ENCODE results near the gene RPL29.

The RPL29 gene

GRCh38 chr3:51978143-51978502, 17.6 kb downstream of the RPL29 start:
- no peak for DNase-seq
- CTCF ChIA-PET, result no interaction called here
- peaks cover 7 to 57% (median 44%) of the 10 kb centered on the region in 4 experiments for H3K4me1 ChIP-seq (ENCODE audit: control extremely low read depth in 1 of 4, control insufficient read depth in 4 of 4, insufficient read depth in 4 of 4, low read length in 3 of 4)
- no peak overlapping the region for H3K4me3 ChIP-seq (ENCODE audit: control insufficient read depth in 1 of 7, extremely low read depth in 1 of 7, insufficient read depth in 4 of 7, low read depth in 2 of 7, low read length in 6 of 7)
- H3K27ac ChIP-seq (ENCODE audit: insufficient read depth in 1 of 2, low read depth in 1 of 2, low read length in 2 of 2, poor library complexity in 1 of 2, severe bottlenecking in 2 of 2), result no peak overlapping the region
- H3K27me3 ChIP-seq (replicated peaks in 2 of 5; ENCODE audit: control insufficient read depth in 4 of 5, insufficient read depth in 5 of 5, low read length in 4 of 5), result no peaks in the 10 kb centered on the region
- POLR2A ChIA-PET, result no interaction called here
- whole genome bisulfite sequencing (ENCODE audit: insufficient coverage), result 100% methylated on average over 3 of the region's 4 CpGs
- peaks cover 0 to 11% (median 2%) of the 10 kb centered on the region in 4 experiments for H3K36me3 ChIP-seq (ENCODE audit: control insufficient read depth in 4 of 4, insufficient read depth in 4 of 4, low read length in 3 of 4)
- no peaks in the 10 kb centered on the region for H3K9me3 ChIP-seq (ENCODE audit: control extremely low read depth in 1 of 5, control insufficient read depth in 4 of 5, insufficient read depth in 2 of 5, low read depth in 1 of 5, low read length in 4 of 5)

GRCh38 chr3:51977446-51978142, 18.1 kb downstream of the RPL29 start:
- H3K4me3 ChIP-seq (ENCODE audit: control insufficient read depth in 1 of 7, extremely low read depth in 1 of 7, insufficient read depth in 4 of 7, low read depth in 2 of 7, low read length in 6 of 7), result no peak overlapping the region
- DNase-seq, result peak in 2 of 3 donors; percentile 43 to 64
- H3K27me3 ChIP-seq (replicated peaks in 2 of 5; ENCODE audit: control insufficient read depth in 4 of 5, insufficient read depth in 5 of 5, low read length in 4 of 5), result no peaks in the 10 kb centered on the region
- H3K36me3 ChIP-seq (ENCODE audit: control insufficient read depth in 4 of 4, insufficient read depth in 4 of 4, low read length in 3 of 4), result peaks cover 0 to 11% (median 2%) of the 10 kb centered on the region in 4 experiments
- H3K9me3 ChIP-seq (ENCODE audit: control extremely low read depth in 1 of 5, control insufficient read depth in 4 of 5, insufficient read depth in 2 of 5, low read depth in 1 of 5, low read length in 4 of 5), result no peaks in the 10 kb centered on the region
- 92% methylated on average over 8 of the region's 9 CpGs for WGBS (ENCODE audit: insufficient coverage)
- H3K4me1 ChIP-seq (ENCODE audit: control extremely low read depth in 1 of 4, control insufficient read depth in 4 of 4, insufficient read depth in 4 of 4, low read length in 3 of 4), result peaks cover 7 to 52% (median 39%) of the 10 kb centered on the region in 4 experiments
- ChIA-PET CTCF (interaction anchor here (0.9 kb wide), 1 partner anchor 35 kb away, joined by 3 read pairs; no protein-coding TSS in a partner anchor), POLR2A (no interaction called here)
- no peak overlapping the region for H3K27ac ChIP-seq (ENCODE audit: insufficient read depth in 1 of 2, low read depth in 1 of 2, low read length in 2 of 2, poor library complexity in 1 of 2, severe bottlenecking in 2 of 2)

DNA sequence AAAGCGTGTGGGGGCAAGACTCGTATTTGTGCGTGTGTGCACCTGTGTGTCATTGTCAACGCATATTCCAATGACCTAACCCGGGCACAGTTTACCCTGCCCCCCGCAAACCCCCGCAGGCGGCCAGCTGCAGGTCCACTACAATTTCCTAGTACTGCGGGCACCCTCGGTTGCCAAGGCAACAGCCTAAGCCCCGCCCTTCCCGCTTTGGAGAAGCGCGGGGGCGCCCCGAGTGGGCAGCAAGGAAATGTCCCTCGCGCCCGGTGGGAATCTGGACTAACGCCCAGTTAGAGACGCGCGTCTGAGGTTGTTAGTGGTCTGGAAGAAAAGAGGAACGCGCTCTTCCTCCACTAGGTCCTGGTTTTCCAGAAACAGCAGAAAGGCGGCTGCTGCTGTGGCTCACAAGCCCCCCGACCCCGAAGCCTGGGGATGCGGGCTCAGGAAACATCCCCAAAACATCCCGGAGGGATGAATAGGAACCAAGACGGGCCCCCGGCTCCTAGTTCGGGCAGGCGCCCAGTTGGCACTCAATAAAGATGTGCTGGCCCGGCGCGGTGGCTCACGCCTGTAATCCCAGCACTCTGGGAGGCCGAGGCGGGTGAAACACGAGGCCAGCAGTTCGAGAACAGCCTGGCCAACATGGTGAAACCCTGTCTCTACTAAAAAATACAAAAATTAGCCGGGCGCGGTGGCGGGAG, 19.7 kb downstream of the RPL29 start:
- no peaks in the 10 kb centered on the region for H3K27me3 ChIP-seq (replicated peaks in 2 of 5; ENCODE audit: control insufficient read depth in 4 of 5, insufficient read depth in 5 of 5, low read length in 4 of 5)
- DNase-seq, result peak in 2 of 3 donors; percentile 50 to 54
- ChIA-PET POLR2A (interaction anchor here (1.1 kb wide), 1 partner anchor 9 kb away, joined by 4 read pairs; no protein-coding TSS in a partner anchor), CTCF (interaction anchor here (1.3 to 9.3 kb wide), 2 partner anchors 8 to 16 kb away, joined by 3 to 76 read pairs; no protein-coding TSS in a partner anchor)
- H3K36me3 ChIP-seq (ENCODE audit: control insufficient read depth in 4 of 4, insufficient read depth in 4 of 4, low read length in 3 of 4), result peaks cover 0 to 11% (median 2%) of the 10 kb centered on the region in 4 experiments
- WGBS (ENCODE audit: insufficient coverage), result 44% methylated on average over 44 of the region's 46 CpGs
- H3K9me3 ChIP-seq (ENCODE audit: control extremely low read depth in 1 of 5, control insufficient read depth in 4 of 5, insufficient read depth in 2 of 5, low read depth in 1 of 5, low read length in 4 of 5), result no peaks in the 10 kb centered on the region
- H3K4me1 ChIP-seq (ENCODE audit: control extremely low read depth in 1 of 4, control insufficient read depth in 4 of 4, insufficient read depth in 4 of 4, low read length in 3 of 4), result peaks cover 4 to 39% (median 31%) of the 10 kb centered on the region in 4 experiments
- peak overlapping the region; percentile 47 to 90 (median 84) for H3K4me3 ChIP-seq (ENCODE audit: control insufficient read depth in 1 of 7, extremely low read depth in 1 of 7, insufficient read depth in 4 of 7, low read depth in 2 of 7, low read length in 6 of 7)
- H3K27ac ChIP-seq (ENCODE audit: insufficient read depth in 1 of 2, low read depth in 1 of 2, low read length in 2 of 2, poor library complexity in 1 of 2, severe bottlenecking in 2 of 2), result no peak overlapping the region

GRCh38 chr3:51974963-51975851, 20.5 kb downstream of the RPL29 start, which contains the start of gene ABHD14A:
ABHD14A (plus strand) TSS chr3:51975064; CDS start chr3:51975136, 72 bp downstream.
- no peaks in the 10 kb centered on the region for H3K27me3 ChIP-seq (replicated peaks in 2 of 5; ENCODE audit: control insufficient read depth in 4 of 5, insufficient read depth in 5 of 5, low read length in 4 of 5)
- H3K27ac ChIP-seq (ENCODE audit: insufficient read depth in 1 of 2, low read depth in 1 of 2, low read length in 2 of 2, poor library complexity in 1 of 2, severe bottlenecking in 2 of 2), result peak within 1 kb of the TSS in 1 of 2 experiments; percentile 77
- H3K36me3 ChIP-seq (ENCODE audit: control insufficient read depth in 4 of 4, insufficient read depth in 4 of 4, low read length in 3 of 4), result peaks cover 0 to 6% (median under 1%) of the 10 kb centered on the region in 4 experiments
- no peaks in the 10 kb centered on the region for H3K9me3 ChIP-seq (ENCODE audit: control extremely low read depth in 1 of 5, control insufficient read depth in 4 of 5, insufficient read depth in 2 of 5, low read depth in 1 of 5, low read length in 4 of 5)
- H3K4me3 ChIP-seq (ENCODE audit: control insufficient read depth in 1 of 7, extremely low read depth in 1 of 7, insufficient read depth in 4 of 7, low read depth in 2 of 7, low read length in 6 of 7), result peak within 1 kb of the TSS; percentile 65 to 90 (median 84)
- POLR2A ChIA-PET, result interaction anchor here (1.1 kb wide), 1 partner anchor 9 kb away, joined by 4 read pairs; no protein-coding TSS in a partner anchor
- WGBS (ENCODE audit: insufficient coverage), result under 1% methylated on average over 34 of the region's 63 CpGs
- peak; percentile 61 to 70 (median 67) for DNase-seq
- CTCF ChIA-PET, result interaction anchor here (0.9 to 9.3 kb wide), 6 partner anchors 9 to 23 kb away, joined by 3 to 76 read pairs (median 6); no protein-coding TSS in a partner anchor
- peaks cover 4 to 38% (median 29%) of the 10 kb centered on the region in 4 experiments for H3K4me1 ChIP-seq (ENCODE audit: control extremely low read depth in 1 of 4, control insufficient read depth in 4 of 4, insufficient read depth in 4 of 4, low read length in 3 of 4)

- Histone ChIP-seq H3K4me1 (ENCODE audit: control extremely low read depth in 1 of 4, control insufficient read depth in 4 of 4, insufficient read depth in 4 of 4, low read length in 3 of 4) (peaks cover 4 to 38% (median 29%) of the 10 kb centered on the region in 4 experiments), H3K27ac (ENCODE audit: insufficient read depth in 1 of 2, low read depth in 1 of 2, low read length in 2 of 2, poor library complexity in 1 of 2, severe bottlenecking in 2 of 2) (peak overlapping the region in 1 of 2 experiments; percentile 77), H3K36me3 (ENCODE audit: control insufficient read depth in 4 of 4, insufficient read depth in 4 of 4, low read length in 3 of 4) (peaks cover 0 to 6% (median 0%) of the 10 kb centered on the region in 4 experiments), H3K4me3 (ENCODE audit: control insufficient read depth in 1 of 7, extremely low read depth in 1 of 7, insufficient read depth in 4 of 7, low read depth in 2 of 7, low read length in 6 of 7) (peak overlapping the region; percentile 47 to 90 (median 84)), H3K27me3 (replicated peaks in 2 of 5; ENCODE audit: control insufficient read depth in 4 of 5, insufficient read depth in 5 of 5, low read length in 4 of 5) (no peaks in the 10 kb centered on the region), H3K9me3 (ENCODE audit: control extremely low read depth in 1 of 5, control insufficient read depth in 4 of 5, insufficient read depth in 2 of 5, low read depth in 1 of 5, low read length in 4 of 5) (no peaks in the 10 kb centered on the region)
- WGBS (ENCODE audit: insufficient coverage), result 23% methylated on average over 30 of the region's 30 CpGs
- POLR2A ChIA-PET, result interaction anchor here (0.6 to 1.3 kb wide), 4 partner anchors 8 to 33 kb away, joined by 3 to 4 read pairs (median 4); partner anchors contain the start of genes PARP3 and RRP9
- CTCF ChIA-PET, result interaction anchor here (0.6 to 9.3 kb wide), 14 partner anchors 8 to 128 kb away, joined by 3 to 76 read pairs (median 6); partner anchors contain the start of genes ACY1, PARP3 and RRP9
- peak in 1 of 3 donors; percentile 24 for DNase-seq
Observed at GRCh38 chr3:51974277-51974962, 21.3 kb downstream of the RPL29 start.

- DNase-seq, result no peak
- ChIA-PET CTCF (interaction anchor here (1.0 to 9.3 kb wide), 4 partner anchors 11 to 29 kb away, joined by 3 to 76 read pairs (median 13); partner anchors contain the start of genes PARP3 and RRP9), POLR2A (no interaction called here)
- H3K27ac ChIP-seq (ENCODE audit: insufficient read depth in 1 of 2, low read depth in 1 of 2, low read length in 2 of 2, poor library complexity in 1 of 2, severe bottlenecking in 2 of 2), result no peak overlapping the region
- H3K36me3 ChIP-seq (ENCODE audit: control insufficient read depth in 4 of 4, insufficient read depth in 4 of 4, low read length in 3 of 4), result no peaks in the 10 kb centered on the region
- peaks cover 4 to 46% (median 43%) of the 10 kb centered on the region in 4 experiments for H3K4me1 ChIP-seq (ENCODE audit: control extremely low read depth in 1 of 4, control insufficient read depth in 4 of 4, insufficient read depth in 4 of 4, low read length in 3 of 4)
- no peak overlapping the region for H3K4me3 ChIP-seq (ENCODE audit: control insufficient read depth in 1 of 7, extremely low read depth in 1 of 7, insufficient read depth in 4 of 7, low read depth in 2 of 7, low read length in 6 of 7)
- no peaks in the 10 kb centered on the region for H3K9me3 ChIP-seq (ENCODE audit: control extremely low read depth in 1 of 5, control insufficient read depth in 4 of 5, insufficient read depth in 2 of 5, low read depth in 1 of 5, low read length in 4 of 5)
- WGBS (ENCODE audit: insufficient coverage), result 95% methylated on average over 10 of the region's 11 CpGs
- peaks cover 0 to 3% (median 0%) of the 10 kb centered on the region in 5 experiments for H3K27me3 ChIP-seq (replicated peaks in 2 of 5; ENCODE audit: control insufficient read depth in 4 of 5, insufficient read depth in 5 of 5, low read length in 4 of 5)
Observed at GRCh38 chr3:51971350-51971749, 24.3 kb downstream of the RPL29 start.
